Measurements from ENCODE around the gene C1orf159. TPM values are rescaled to one million over a fixed set of nuclear protein-coding genes. Genes with fewer than 3 reads are reported as not detected.

C1orf159 gene
- total and polyA plus RNA-seq, 9 of the 15 experiments (the other 6 are each of a cell fraction or from before 2014, with no cell fraction given): 0.28 to 54.9 (median 10.6) TPM

- TF ChIP-seq DEAF1 (CRISPR knock-in tag; IDR thresholded peaks at IDR 0.05): peak; percentile 67
- TF ChIP-seq KAT7 (CRISPR knock-in tag; IDR thresholded peaks at IDR 0.05; ENCODE audit: borderline replicate concordance): no peak; the same call in 1 of the 2 replicates
- no peak for TF ChIP-seq KDM4B (IDR thresholded peaks at IDR 0.05; ENCODE audit: borderline replicate concordance in 2 of 2, low read depth in 1 of 2)
- no peak for TF ChIP-seq ZNF274 (IDR thresholded peaks at IDR 0.05; ENCODE audit: borderline replicate concordance, low read depth, low read length)
- no peak for TF ChIP-seq CREB3 (tag; conservative IDR thresholded peaks at IDR 0.05; ENCODE audit: low read depth)
- no peak for TF ChIP-seq RNF2 (IDR thresholded peaks at IDR 0.05)
- peak; percentile 4 for TF ChIP-seq MEIS2 (IDR thresholded peaks at IDR 0.05; ENCODE audit: partially characterized antibody)
- no peak for TF ChIP-seq CEBPG (CRISPR knock-in tag; IDR thresholded peaks at IDR 0.05)
- no peak for TF ChIP-seq CEBPG (tag; conservative IDR thresholded peaks at IDR 0.05 in 1 of 2, IDR thresholded peaks at IDR 0.05 in 1 of 2)
- no peak for TF ChIP-seq BRD9 (IDR thresholded peaks at IDR 0.05; ENCODE audit: low read depth, partially characterized antibody)
- TF ChIP-seq RFX1 (IDR thresholded peaks at IDR 0.05): no peak
- TF ChIP-seq DLX4 (CRISPR knock-in tag; IDR thresholded peaks at IDR 0.05): no peak
- TF ChIP-seq ZNF609 (CRISPR knock-in tag; IDR thresholded peaks at IDR 0.05; ENCODE audit: borderline replicate concordance): no peak
- TF ChIP-seq ZNF282 (CRISPR knock-in tag; IDR thresholded peaks at IDR 0.05): 0 out of 2 replicates have a peak, but pooled peaks have one; percentile 30
- no peak for TF ChIP-seq CREBBP (IDR thresholded peaks at IDR 0.05; ENCODE audit: low read depth, low read length)
These were observed 82.8 kb downstream of the C1orf159 start (continued) for GRCh38 chr1:1033009-1033587.
